Adrenal gland (tissue), 12 donors: ENCODE data around the gene INPP5A. TPM values are rescaled to one million over a fixed set of nuclear protein-coding genes. Genes with fewer than 3 reads are reported as not detected.

Experiments used
- DNase-seq, 7 donors: peaks; one replicate each; pipeline ENCODE4 v3.0.0-alpha.2; 2019 to 2020
- H3K27ac ChIP-seq, 5 donors: fragments of 200-600 bp; sonication (generic) in 4 of 5; 1 replicate in 3 of 5; 2 replicates in 2 of 5; pipeline versions ENCODE4 v1.5.1 to v1.8.0; 2016 to 2020; ENCODE audit warnings: mild to moderate bottlenecking in 1 of 5
- H3K27me3 ChIP-seq: fragments of 200-600 bp; 2 replicates; pipeline ENCODE4 v1.8.0; 2021
- H3K36me3 ChIP-seq, 2 donors: fragments of 200-600 bp; replicated peaks in 1 of 2; 1 replicate in 1 of 2; 2 replicates in 1 of 2; pipeline versions ENCODE4 v1.5.1 to v1.8.0; 2018 to 2022
- H3K4me1 ChIP-seq, 2 donors: fragments of 200-600 bp; replicated peaks in 1 of 2; 1 replicate in 1 of 2; 2 replicates in 1 of 2; pipeline versions ENCODE4 v1.5.1 to v1.8.0; 2018 to 2021
- H3K4me3 ChIP-seq, 4 donors: fragments of 200-600 bp; sonication (generic) in 3 of 4; one replicate each; pipeline ENCODE4 v1.5.1; 2016 to 2018
- H3K9me3 ChIP-seq, 3 donors: fragments of 200-600 bp; sonication (generic) in 1 of 3; replicated peaks in 1 of 3; 1 replicate in 2 of 3; 2 replicates in 1 of 3; pipeline versions ENCODE4 v1.5.1 to v1.8.0; 2016 to 2021
- CTCF ChIP-seq, 6 experiments: fragments of 450-650 bp in 4 of 6; fragments of 200-600 bp in 2 of 6; sonication (generic) in 1 of 6; IDR thresholded peaks; 1 replicate in 5 of 6; 2 replicates in 1 of 6; pipeline versions ENCODE4 v1.5.1 to v1.8.0; 2016 to 2021; ENCODE audit warnings: antibody characterized with exemption in 6 of 6, mild to moderate bottlenecking in 2 of 6, moderate library complexity in 1 of 6
- POLR2A ChIP-seq, 2 donors: fragments of 450-650 bp; IDR thresholded peaks; one replicate each; pipeline ENCODE4 v1.6.1; 2017; ENCODE audit warnings: antibody characterized with exemption in 2 of 2, mild to moderate bottlenecking in 2 of 2, moderate library complexity in 1 of 2
- WGBS, 4 donors: extraction: QIAGEN DNeasy Blood & Tissue Kit in 2 of 4; methylation state at CpG; one replicate each; pipeline versions ENCODE4 v1.1.5 to v1.1.7; 2013 to 2017; 5-methylcytosine and 5-hydroxymethylcytosine counted together
- intact Hi-C, 2 donors: fragments of 100-400 bp; cut with DNase I; formaldehyde crosslinking; loops; one replicate each; pipeline versions ENCODE4 v1.14.1 to v1.15.0; 2022 to 2023
- polyA plus RNA-seq, 3 donors: library from polyadenylated mRNA; stranded (reverse); fragments of 200-250 nt in 2 of 3; fragments of 350-450 nt in 1 of 3; fragmentation: Illumina TruSeq in 1 of 3; extraction: RNeasy Lipid Tissue Mini Kit (QIAGEN cat#74804) in 1 of 3; gene quantifications; one replicate each; pipeline ENCODE4 v1.2.3, GENCODE V29; 2013 to 2014
- total RNA-seq, 9 donors: library from RNA; depleted of rRNA in 4 of 9; stranded (reverse); fragments of >200 nt in 4 of 9; fragments of 120-200 nt in 1 of 9; fragmentation: NEBNext Ultra II Directional in 1 of 9; extraction: Animal tissue kit (Norgen Biotek cat#: 25700) in 1 of 9; gene quantifications; one replicate each; pipeline versions ENCODE4 v1.1.0 to v1.2.4, GENCODE V29; 2013 to 2023
- donor health status: healthy with polysubstance abuse.
- donor health status: Bipolar disorder and iron deficiency.
- donor health status: DM: yes; HTN: yes; CAD: no.
- donor health status: DM: no; HTN: no; CAD: no.
- donor health status: DM: no; HTN: no; CAD: no.
- donor health status: DM: yes; HTN: yes; CAD: no.

The INPP5A gene
- total and polyA plus RNA-seq, 12 donors, result 13.5 to 62.9 (median 37.5) TPM

GRCh38 chr10:132590752-132591121, 53.1 kb downstream of the INPP5A start:
- H3K4me3 ChIP-seq, result no peak overlapping the region
- no peaks in the 10 kb centered on the region for H3K27me3 ChIP-seq
- WGBS, 4 donors, result 82 to 85% (median 82%) methylated on average over 9 to 10 of the region's 10 CpGs
- no peak for DNase-seq
- no peaks in the 10 kb centered on the region for H3K36me3 ChIP-seq
- peaks cover 7 to 64% of the 10 kb centered on the region in 2 donors for H3K4me1 ChIP-seq
- TF ChIP-seq POLR2A (IDR thresholded peaks at IDR 0.05) (no peak), CTCF (IDR thresholded peaks at IDR 0.05) (no peak)
- peak overlapping the region in 4 of 5 donors; percentile 30 to 85 (median 48) for H3K27ac ChIP-seq
- intact Hi-C loops, result no loop called here
- H3K9me3 ChIP-seq, result no peaks in the 10 kb centered on the region

- no peak for TF ChIP-seq POLR2A (IDR thresholded peaks at IDR 0.05)
- no peak for TF ChIP-seq CTCF (IDR thresholded peaks at IDR 0.05)
- H3K27me3 ChIP-seq, result no peaks in the 10 kb centered on the region
- H3K4me1 ChIP-seq, result peaks cover 7 to 64% of the 10 kb centered on the region in 2 donors
- H3K4me3 ChIP-seq, result no peak overlapping the region
- H3K27ac ChIP-seq, result peak overlapping the region in 4 of 5 donors; percentile 30 to 59 (median 38)
- H3K9me3 ChIP-seq, result no peaks in the 10 kb centered on the region
- H3K36me3 ChIP-seq, result no peaks in the 10 kb centered on the region
- WGBS, 4 donors, result 59 to 66% (median 64%) methylated on average over 22 of the region's 22 CpGs
- intact Hi-C loops, result no loop called here
- DNase-seq, result peak in 6 of 7 donors; percentile 69 to 86 (median 80)
Observed at GRCh38 chr10:132591166-132591971, 53.8 kb downstream of the INPP5A start.

- 83 to 95% (median 88%) methylated on average over 12 to 14 of the region's 14 CpGs for WGBS, 4 donors
- Histone ChIP-seq H3K36me3 (no peaks in the 10 kb centered on the region), H3K27me3 (no peaks in the 10 kb centered on the region), H3K27ac (peak overlapping the region in 1 of 5 donors; percentile 34), H3K4me1 (peaks cover 7 to 55% of the 10 kb centered on the region in 2 donors), H3K4me3 (no peak overlapping the region), H3K9me3 (no peaks in the 10 kb centered on the region)
- DNase-seq, result no peak
- intact Hi-C loops, result no loop called here
- TF ChIP-seq POLR2A (IDR thresholded peaks at IDR 0.05) (no peak), CTCF (IDR thresholded peaks at IDR 0.05) (no peak)
Observed at GRCh38 chr10:132592790-132593383, 55.3 kb downstream of the INPP5A start.

- 48 to 63% (median 53%) methylated on average over 3 of the region's 3 CpGs for WGBS, 4 donors
- no peak for TF ChIP-seq POLR2A (IDR thresholded peaks at IDR 0.05)
- no peak for TF ChIP-seq CTCF (IDR thresholded peaks at IDR 0.05)
- Histone ChIP-seq H3K9me3 (no peaks in the 10 kb centered on the region), H3K4me1 (peaks cover 7 to 55% of the 10 kb centered on the region in 2 donors), H3K4me3 (no peak overlapping the region), H3K27me3 (no peaks in the 10 kb centered on the region), H3K27ac (peak overlapping the region in 1 of 5 donors; percentile 34), H3K36me3 (no peaks in the 10 kb centered on the region)
- intact Hi-C loops, result no loop called here
- no peak for DNase-seq
Observed at GRCh38 chr10:132593389-132593788, 55.8 kb downstream of the INPP5A start.
